ENCODE measurements around the gene HIRIP3.
A peak's percentile ranks its signal among the peaks of the same experiment; 100 is the strongest.

HIRIP3 gene

GRCh38 chr16:29990883-29991570, 4.4 kb downstream of the HIRIP3 start:
- Histone ChIP-seq H3K27me3 (ENCODE audit: insufficient read depth, low read depth, severe bottlenecking) (no peaks in the 10 kb centered on the region), H3K36me3 (peaks cover 82% of the 10 kb centered on the region), H3K9me3 (ENCODE audit: severe bottlenecking) (no peaks in the 10 kb centered on the region), H3K4me3 (ENCODE audit: low read depth, low read length) (no peak overlapping the region), H3K27ac (no peak overlapping the region)
- no peak for DNase-seq
- TF ChIP-seq CTCF (IDR thresholded peaks at IDR 0.05; ENCODE audit: low read depth, low read length) = no peak

GRCh38 chr16:29990034-29990433, 5.4 kb downstream of the HIRIP3 start:
- Histone ChIP-seq H3K9me3 (ENCODE audit: severe bottlenecking) (no peaks in the 10 kb centered on the region), H3K4me3 (ENCODE audit: low read depth, low read length) (no peak overlapping the region), H3K27me3 (ENCODE audit: insufficient read depth, low read depth, severe bottlenecking) (no peaks in the 10 kb centered on the region), H3K36me3 (peaks cover 89% of the 10 kb centered on the region), H3K27ac (peak overlapping the region; percentile 77)
- DNase-seq = no peak
- no peak for TF ChIP-seq CTCF (IDR thresholded peaks at IDR 0.05; ENCODE audit: low read depth, low read length)

- Histone ChIP-seq H3K36me3 (peaks cover 91% of the 10 kb centered on the region), H3K27ac (peak overlapping the region; percentile 77), H3K27me3 (ENCODE audit: insufficient read depth, low read depth, severe bottlenecking) (no peaks in the 10 kb centered on the region), H3K9me3 (ENCODE audit: severe bottlenecking) (no peaks in the 10 kb centered on the region), H3K4me3 (ENCODE audit: low read depth, low read length) (no peak overlapping the region)
- DNase-seq = peak; percentile 91
- TF ChIP-seq CTCF (IDR thresholded peaks at IDR 0.05; ENCODE audit: low read depth, low read length) = no peak
Measured at GRCh38 chr16:29989111-29989858, 6.1 kb downstream of the HIRIP3 start.

GRCh38 chr16:29988346-29989075, 6.9 kb downstream of the HIRIP3 start:
- Histone ChIP-seq H3K9me3 (ENCODE audit: severe bottlenecking) (no peaks in the 10 kb centered on the region), H3K4me3 (ENCODE audit: low read depth, low read length) (no peak overlapping the region), H3K36me3 (peaks cover 91% of the 10 kb centered on the region), H3K27me3 (ENCODE audit: insufficient read depth, low read depth, severe bottlenecking) (no peaks in the 10 kb centered on the region), H3K27ac (peak overlapping the region; percentile 77)
- DNase-seq = no peak
- TF ChIP-seq CTCF (IDR thresholded peaks at IDR 0.05; ENCODE audit: low read depth, low read length) = no peak

- Histone ChIP-seq H3K27ac (no peak overlapping the region), H3K36me3 (peaks cover 91% of the 10 kb centered on the region), H3K4me3 (ENCODE audit: low read depth, low read length) (no peak overlapping the region), H3K27me3 (ENCODE audit: insufficient read depth, low read depth, severe bottlenecking) (no peaks in the 10 kb centered on the region), H3K9me3 (ENCODE audit: severe bottlenecking) (no peaks in the 10 kb centered on the region)
- TF ChIP-seq CTCF (IDR thresholded peaks at IDR 0.05; ENCODE audit: low read depth, low read length) = no peak
- no peak for DNase-seq
Measured at GRCh38 chr16:29987371-29988085, 7.9 kb downstream of the HIRIP3 start.
